T47D (cell line): Measurements from ENCODE around the gene STPG3.

Experiments
- DNase-seq, 2 experiments: peaks; one replicate each; pipeline versions ENCODE4 v3.0.0 to v3.0.0-alpha.2; 2011 to 2012; ENCODE audit warnings: low read depth in 1 of 2, low spot score in 1 of 2
- JUND ChIP-seq: IDR thresholded peaks from 2 replicates; pipeline ENCODE4 v1.6.1; 2012; ENCODE audit warnings: low read depth
- in situ Hi-C: cut with HindIII; loops from 2 replicates; pipeline ENCODE4 v1.10.0; 2016; ENCODE audit warnings: low sequenced_read_pairs, low pct_unique_long_range_greater_than_20kb

The STPG3 gene

DNA sequence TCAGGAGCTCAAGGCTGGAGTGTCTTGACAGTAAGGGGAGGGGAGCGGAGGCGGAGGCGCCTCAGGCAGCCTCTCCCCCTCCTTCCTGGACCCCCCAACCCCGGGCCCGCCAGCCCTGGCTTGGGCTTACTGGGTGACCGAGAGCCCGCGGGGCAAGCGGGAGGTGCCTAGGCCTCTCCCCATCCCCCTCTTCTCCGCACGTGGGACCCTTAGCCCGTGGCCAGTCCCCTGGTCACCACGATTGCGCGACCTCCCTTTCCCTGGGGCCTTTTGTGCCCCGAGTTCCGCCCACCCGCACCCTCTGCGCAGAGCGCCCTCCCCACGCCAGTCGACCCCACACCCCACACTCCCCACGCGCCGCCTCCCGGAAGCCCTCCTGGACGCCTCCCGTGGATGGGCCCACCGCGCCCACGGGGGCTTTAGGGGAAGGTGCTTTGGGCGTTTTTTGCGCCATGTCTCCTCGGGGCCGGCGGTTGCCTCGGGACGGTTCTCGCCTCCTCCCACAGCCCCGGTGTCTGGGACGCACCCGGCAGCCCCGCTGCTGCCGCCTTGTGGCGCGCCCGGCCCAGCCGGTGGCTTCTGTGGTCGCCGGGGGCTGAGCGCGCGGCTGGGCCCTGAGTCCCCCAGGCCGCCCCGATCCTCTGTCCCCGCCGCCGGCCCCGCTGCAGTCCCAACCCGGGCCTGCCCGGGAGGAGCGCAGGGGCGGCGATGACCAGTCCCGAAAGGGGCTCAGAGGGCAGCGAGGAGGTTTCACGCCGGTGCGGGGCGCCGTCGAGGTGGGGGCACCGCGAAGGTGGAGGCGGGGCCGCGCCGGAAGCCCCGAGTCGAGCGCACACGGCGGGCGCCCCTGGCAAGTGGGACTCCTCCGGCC lies 29.6 kb downstream of the STPG3 start:
- in situ Hi-C loops, result no loop called here
- DNase-seq, result no peak
- TF ChIP-seq JUND, result no peak

DNA sequence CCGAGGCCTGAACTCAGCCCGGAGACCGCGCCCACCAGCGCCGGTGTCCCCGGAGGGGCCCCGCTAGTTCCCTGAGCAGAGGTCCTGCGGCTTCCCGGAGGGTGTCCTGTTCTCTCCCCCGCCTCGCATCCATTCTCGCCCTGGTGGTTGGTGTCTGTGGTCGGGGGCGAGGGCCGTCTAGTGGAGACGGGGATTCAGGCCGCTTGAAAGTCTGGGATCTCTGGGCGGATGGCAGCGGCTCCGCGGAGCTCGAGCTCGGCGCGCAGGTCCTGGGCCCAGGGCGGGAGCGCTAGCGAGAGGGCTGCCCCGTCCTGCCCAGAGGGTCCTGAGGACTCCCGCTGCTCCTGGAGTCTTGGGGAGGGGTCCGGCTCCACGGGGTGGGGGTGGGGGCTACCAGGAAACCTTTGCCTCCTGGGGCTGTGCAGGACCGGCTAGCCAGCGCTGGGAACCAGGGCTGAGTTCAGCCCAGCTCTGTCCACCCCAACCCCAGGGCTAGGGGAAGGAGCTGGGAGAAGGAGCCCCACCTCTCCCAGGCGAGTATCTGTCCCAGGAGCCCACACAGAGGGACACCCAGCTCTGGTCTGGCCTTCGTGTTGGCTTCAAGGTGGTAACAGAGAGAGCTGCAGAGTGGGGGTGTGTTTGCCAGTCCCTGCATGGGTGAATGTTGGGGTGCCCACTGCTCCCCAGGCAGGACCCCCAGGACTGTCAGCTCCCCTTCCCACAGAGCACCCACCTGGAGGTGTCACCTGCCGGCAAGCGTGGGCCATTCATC lies 30.4 kb downstream of the STPG3 start:
- no peak for DNase-seq
- in situ Hi-C loops, result no loop called here
- no peak for TF ChIP-seq JUND

DNA sequence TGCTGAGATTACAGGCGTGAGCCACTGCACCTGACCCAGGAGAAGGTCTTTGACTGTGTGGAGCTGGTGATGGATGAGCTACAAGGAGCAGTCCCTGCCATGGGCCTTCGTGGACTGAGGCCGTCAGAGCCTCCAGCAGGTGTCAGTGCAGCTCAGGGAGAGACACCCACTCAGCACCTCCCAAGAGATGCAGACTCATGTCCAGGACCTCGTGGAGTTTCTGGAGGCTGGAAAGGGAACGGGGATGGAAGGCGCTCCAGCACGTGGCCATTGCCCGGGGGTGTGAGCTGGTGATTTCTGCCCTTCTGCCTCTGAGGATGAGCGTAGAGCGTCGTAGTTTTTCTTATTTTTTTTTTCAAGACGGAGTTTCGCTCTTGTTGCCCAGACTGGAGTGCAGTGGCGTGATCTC lies 35.9 kb downstream of the STPG3 start:
- TF ChIP-seq JUND, result no peak
- in situ Hi-C loops, result no loop called here
- peak; percentile 93 to 99 for DNase-seq

DNA sequence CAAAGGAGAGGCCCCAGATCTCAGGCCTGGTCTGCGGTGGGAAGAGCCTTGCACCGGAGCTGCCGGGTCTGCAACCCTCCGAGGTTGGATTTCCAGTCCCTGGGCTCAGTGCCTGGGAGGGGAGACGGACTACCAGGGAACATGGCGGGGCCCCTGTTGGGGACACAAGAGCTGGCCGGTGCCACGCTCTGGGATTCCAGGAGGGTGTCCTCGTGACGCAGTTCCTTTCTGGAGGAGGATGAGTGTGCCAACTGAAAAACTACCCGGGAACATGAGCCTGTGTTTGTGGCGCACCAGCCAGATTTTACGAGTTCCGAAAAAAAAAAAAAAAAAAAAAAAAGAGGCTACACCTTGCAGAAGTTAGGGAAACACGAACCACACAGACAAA lies 42.0 kb downstream of the STPG3 start:
- TF ChIP-seq JUND, result no peak
- in situ Hi-C loops, result no loop called here

DNA sequence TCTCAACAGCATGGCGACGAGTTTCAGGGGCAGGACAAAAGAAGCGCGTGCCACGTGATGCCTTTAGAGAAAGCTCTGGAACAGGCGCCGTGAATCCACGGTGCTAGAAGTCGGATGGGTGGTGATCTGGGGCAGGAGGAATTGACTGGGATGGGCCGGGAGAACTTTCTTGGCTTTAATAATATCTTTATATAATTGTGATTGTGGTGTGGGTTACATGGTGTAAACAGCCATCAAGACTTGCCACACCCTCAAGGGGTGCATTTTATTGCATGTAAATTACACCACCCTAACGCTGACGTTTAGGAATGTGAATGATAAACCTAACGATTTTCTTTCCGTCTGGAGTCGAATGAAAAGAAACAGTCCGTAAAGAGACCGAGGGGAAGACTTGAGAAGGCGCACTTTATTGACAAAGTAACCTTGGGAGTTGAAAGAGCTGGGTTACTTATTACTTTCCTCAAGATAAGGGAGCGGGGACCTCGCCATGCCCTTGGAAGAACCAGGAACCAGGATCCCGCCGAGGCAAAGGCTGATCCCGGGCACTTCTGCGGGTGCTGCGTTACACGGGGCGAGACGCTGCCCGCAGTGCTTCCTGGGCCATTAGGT lies 42.5 kb downstream of the STPG3 start:
- no peak for TF ChIP-seq JUND
- DNase-seq, result no peak
- in situ Hi-C loops, result no loop called here

More for the DNA sequence above, 42.0 kb downstream of the STPG3 start:
- DNase-seq, result no peak

DNA sequence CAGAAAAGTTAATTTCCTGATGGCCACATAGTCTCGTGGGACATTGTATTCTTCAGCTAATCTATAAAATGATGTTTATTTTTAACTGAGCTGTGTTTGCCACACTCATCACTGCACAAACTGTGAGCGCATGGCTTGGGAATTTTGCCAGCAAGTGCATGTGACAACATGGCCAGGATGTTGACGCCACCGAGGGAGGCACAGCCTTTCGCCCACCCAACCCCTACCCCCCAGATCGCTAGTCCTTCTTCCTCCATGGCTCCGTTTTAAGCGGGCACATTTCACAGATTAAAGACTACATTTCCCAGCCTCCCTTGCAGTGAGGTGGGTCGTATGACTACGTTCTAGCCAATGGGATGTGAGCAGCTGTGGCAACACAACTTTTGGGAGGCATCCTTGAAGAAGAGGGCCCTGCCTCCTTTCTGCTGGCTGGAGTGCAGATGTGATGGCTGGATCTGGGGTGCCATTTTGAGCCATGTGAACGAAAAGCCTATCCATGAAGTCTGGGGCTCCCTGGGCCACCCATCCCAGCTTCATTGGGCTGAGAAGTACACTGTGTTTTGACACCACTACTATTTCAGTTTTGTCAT lies 43.1 kb downstream of the STPG3 start:
- TF ChIP-seq JUND, result no peak
- in situ Hi-C loops, result no loop called here
- peak; percentile 92 to 98 for DNase-seq

DNA sequence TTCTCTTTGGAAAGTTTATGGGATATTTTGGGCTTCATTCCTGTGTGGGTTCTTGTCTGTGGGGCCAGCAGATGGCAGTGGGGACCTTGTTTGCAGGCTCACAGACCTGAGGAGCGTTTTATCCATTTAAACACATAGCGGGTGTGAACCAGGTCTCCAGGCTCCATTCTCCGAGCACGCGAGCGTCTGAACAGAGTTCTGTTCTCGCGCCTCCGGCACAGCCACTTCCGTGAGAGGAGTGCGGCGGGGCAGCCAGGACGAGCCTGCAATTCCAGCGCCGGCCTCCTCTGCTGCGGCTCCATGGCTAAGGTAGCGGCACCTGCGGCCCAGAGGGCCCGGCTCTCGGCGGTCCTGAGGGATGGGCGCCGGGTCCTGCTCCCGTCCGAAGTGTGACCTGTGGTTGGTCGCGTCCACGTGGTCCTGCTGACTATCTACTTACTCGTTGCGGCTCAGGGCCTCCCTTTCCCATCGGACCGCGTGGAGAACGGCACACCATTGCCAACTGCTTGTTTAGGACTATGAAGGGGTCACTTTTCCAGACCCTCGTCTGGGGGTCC lies 43.7 kb downstream of the STPG3 start:
- peak; percentile 72 to 75 for DNase-seq
- in situ Hi-C loops, result no loop called here
- no peak for TF ChIP-seq JUND

DNA sequence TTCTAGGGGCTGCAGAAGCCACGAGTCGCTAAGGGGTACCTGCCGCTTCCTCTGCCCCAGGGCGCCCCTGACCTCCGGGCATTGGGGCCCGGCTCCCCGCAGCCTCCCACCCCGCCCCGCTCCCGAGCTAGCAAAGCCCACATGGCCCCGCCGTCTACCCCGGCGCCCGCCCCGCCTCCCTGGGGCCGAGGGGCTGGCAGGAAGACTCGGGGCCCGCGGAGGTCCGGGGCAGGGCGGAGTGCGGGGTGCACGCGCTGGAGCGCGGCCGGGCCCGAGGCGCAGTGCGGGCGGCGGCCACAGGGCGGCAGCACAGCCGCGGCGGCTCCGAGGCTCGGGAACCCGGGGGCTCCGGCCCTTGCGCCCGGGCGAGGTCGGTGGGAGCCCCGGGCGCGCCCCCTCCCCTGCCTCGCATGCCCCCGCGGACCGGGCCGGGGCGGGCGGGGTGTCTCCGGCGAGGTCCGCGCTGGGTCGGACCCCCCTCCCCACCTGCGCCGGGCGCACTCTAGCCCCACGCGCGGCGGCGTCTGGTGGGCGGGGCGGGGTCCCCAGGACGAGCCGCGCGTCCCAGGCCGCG lies 44.2 kb downstream of the STPG3 start:
- DNase-seq, result peak; percentile 62 to 97
- no peak for TF ChIP-seq JUND
- in situ Hi-C loops, result no loop called here

DNA sequence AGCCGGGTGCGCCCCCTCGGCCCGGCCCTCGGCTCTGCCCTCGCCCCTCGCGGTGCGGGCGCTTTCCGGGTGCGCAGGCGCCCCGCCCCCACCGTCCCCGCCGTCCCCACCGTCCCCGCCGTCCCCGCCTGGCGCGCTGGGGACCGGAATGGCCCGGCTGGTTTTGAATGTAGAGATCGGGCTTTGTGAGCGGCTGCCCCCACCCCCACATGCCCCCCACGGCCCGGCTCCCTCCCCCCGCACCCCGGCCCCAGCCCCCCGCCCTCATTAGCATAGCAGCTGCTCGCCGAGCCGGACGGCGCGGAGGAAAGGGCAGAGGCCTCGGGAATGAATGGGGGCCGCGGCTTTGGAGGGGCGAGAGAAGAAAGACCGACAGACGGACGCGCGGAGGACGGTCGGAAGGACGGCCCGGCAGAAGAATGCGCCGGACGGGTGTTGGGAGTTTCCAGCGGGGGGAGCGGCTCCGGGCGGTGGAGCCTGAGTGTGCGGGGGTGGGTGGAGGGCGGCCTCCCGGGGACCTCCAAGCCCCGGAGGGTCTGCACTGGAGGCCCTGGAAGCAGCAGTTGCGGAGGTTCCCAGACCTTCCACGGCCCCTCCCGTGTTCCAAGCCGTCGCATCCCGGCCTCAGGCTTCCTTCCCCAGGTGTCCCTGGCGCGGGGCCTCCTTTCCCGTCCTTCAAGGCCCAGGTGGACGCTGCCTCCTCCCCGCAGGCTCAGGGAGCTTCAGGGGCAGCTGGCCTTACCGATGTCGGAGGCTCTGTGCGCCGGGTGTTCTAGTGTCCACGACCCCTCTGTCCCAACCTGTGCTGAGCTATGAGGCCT lies 45.0 kb downstream of the STPG3 start:
- no peak for TF ChIP-seq JUND
- DNase-seq, result no peak
- in situ Hi-C loops, result no loop called here

DNA sequence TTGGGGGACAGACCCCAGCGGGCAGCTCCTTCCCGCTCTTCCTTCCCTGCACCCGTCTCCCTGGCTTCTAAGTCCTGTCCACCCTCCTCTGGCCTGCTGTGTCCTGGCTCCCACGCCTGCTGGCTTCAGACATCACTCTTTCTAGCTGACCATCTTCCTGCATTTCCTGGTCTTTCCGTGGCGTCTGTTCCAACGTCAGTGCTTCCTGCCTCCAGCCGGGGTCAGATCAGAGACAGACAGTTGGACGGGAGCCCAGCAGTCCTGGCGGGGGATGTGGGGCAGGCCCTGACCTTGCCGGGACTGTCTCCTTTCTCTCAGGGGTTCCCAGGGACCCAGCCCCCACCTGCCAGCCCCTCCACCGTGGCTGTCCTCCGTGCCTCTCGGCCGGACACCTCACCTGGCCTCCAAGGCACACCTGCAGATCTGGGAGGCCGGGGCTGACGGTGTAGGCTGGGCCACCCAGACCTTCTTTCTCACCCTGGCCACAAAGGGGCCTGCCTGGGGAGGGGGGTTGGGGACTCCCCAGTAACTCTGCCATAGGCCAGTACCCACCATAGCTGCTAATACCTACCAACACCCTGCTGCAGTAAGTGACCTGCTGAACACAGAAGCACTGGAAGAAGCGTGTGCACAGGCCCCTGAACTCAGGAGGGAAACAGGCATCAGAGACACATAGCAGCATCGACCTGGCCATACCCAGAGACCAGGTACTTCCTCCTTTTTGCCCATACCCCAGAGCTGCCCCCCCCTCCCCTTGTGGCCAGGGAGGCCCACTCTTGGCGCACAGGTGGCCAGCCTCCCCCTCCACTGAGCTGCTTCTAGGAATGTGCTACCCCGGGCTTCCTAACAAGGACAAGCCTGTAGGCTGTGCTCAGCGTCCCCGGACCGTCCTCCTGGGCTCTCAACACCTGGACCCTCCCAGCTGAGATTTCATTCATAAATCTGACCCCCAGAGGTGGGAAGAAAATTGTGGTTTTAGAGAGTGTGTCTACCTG lies 45.9 kb downstream of the STPG3 start:
- in situ Hi-C loops, result no loop called here
- DNase-seq, result peak in 1 of 2 experiments; percentile 48
- no peak for TF ChIP-seq JUND
